Mesodermal cell (in vitro differentiated cells): ENCODE measurements around the gene LUC7L. TPM values are rescaled to one million over a fixed set of nuclear protein-coding genes. Genes with fewer than 3 reads are reported as not detected.
A peak's percentile ranks its signal among the peaks of the same experiment; 100 is the strongest.

ENCODE experiments used
- H3K27ac ChIP-seq: 2 replicates; pipeline ENCODE4 v1.7.0; 2013; ENCODE audit warnings: mild to moderate bottlenecking, low read depth, low read length, moderate library complexity; ENCODE audit not compliant: severe bottlenecking
- H3K36me3 ChIP-seq: 2 replicates; pipeline ENCODE4 v1.7.1; 2013; ENCODE audit warnings: mild to moderate bottlenecking, low read length, moderate library complexity; ENCODE audit not compliant: control insufficient read depth, insufficient read depth
- H3K4me1 ChIP-seq: one replicate; pipeline ENCODE4 v1.7.1; 2013; ENCODE audit warnings: mild to moderate bottlenecking, low read length; ENCODE audit not compliant: insufficient read depth, control insufficient read depth, poor library complexity, severe bottlenecking
- H3K4me3 ChIP-seq: 2 replicates; pipeline ENCODE4 v1.7.0; 2013; ENCODE audit warnings: low read length, control low read depth, mild to moderate bottlenecking; ENCODE audit not compliant: insufficient read depth, poor library complexity, severe bottlenecking; ENCODE audit errors: extremely low read depth
- H3K9me3 ChIP-seq: 2 replicates; pipeline ENCODE4 v1.7.1; 2013; ENCODE audit warnings: mild to moderate bottlenecking, low read length, moderate library complexity; ENCODE audit not compliant: control insufficient read depth
- WGBS, 2 experiments: methylation state at CpG; one replicate each; pipeline ENCODE4 v1.1.5; 2013; ENCODE audit warnings: missing lambda C conversion rate in 2 of 2; ENCODE audit not compliant: insufficient coverage in 2 of 2; 5-methylcytosine and 5-hydroxymethylcytosine counted together
- polyA plus RNA-seq, 2 experiments: library from polyadenylated mRNA; stranded (reverse); fragments of 50-300 nt; gene quantifications; one replicate each; pipeline ENCODE4 v1.2.3, GENCODE V29; 2013

Gene LUC7L, protein sequence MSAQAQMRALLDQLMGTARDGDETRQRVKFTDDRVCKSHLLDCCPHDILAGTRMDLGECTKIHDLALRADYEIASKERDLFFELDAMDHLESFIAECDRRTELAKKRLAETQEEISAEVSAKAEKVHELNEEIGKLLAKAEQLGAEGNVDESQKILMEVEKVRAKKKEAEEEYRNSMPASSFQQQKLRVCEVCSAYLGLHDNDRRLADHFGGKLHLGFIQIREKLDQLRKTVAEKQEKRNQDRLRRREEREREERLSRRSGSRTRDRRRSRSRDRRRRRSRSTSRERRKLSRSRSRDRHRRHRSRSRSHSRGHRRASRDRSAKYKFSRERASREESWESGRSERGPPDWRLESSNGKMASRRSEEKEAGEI
- 116 TPM for polyA plus RNA-seq (2013, experiment 1 of 2)
- polyA plus RNA-seq (2013, experiment 2 of 2), result 91.2 TPM

DNA sequence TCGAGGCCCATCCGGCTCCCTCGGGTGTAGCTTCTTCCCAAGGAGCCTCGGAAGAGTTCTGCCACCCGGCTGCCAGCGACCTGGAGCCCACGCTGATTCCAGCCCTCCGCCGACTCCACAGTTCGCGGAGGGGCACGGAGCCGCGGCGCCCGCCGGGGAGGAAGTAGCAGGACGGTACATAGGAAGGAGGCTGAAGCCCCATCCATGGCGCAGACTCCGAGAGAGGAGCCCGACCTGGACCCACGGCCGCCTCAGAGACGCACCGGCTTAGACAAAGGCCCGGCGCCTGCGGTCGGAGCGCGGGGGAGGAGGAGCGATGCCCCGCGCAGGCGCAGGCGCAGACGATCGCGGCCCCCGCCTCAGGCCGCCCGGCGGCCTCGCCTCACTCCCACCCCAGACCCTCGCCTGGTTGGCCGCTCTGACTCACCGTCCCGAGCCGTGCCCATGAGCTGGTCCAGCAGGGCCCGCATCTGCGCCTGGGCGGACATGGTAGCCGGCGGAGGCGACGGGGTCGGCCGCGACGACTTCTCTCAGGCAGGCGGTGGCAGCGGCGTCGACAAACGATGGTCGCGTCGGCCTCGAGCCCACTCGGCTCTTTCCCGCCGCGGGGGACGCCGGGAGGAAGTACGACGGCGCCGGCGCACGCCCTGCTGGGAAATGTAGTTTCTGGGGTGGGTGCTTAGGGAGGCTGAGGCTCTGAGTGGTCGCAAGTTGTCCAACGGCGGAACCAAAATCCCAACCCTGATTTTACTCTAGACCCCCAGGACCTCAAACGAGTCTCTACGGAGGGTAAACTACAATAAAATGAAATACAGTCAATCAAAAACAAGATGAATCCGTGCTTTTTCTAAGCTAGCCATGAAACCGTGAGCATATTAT is at the start of gene LUC7L:
LUC7L (minus strand) TSS at position 598 of the 879 bp plus-strand sequence; CDS start at position 488, 110 bp downstream.
- H3K36me3 ChIP-seq, result peaks cover 35% of the 10 kb centered on the region
- 0 to 3% methylated on average over 68 to 70 of the region's 88 CpGs for whole genome bisulfite sequencing, 2 experiments
- H3K27ac ChIP-seq, result peak within 1 kb of the TSS; percentile 97
- no peaks in the 10 kb centered on the region for H3K9me3 ChIP-seq
- peaks cover 14% of the 10 kb centered on the region for H3K4me1 ChIP-seq
- H3K4me3 ChIP-seq, result peak within 1 kb of the TSS; percentile 92

DNA sequence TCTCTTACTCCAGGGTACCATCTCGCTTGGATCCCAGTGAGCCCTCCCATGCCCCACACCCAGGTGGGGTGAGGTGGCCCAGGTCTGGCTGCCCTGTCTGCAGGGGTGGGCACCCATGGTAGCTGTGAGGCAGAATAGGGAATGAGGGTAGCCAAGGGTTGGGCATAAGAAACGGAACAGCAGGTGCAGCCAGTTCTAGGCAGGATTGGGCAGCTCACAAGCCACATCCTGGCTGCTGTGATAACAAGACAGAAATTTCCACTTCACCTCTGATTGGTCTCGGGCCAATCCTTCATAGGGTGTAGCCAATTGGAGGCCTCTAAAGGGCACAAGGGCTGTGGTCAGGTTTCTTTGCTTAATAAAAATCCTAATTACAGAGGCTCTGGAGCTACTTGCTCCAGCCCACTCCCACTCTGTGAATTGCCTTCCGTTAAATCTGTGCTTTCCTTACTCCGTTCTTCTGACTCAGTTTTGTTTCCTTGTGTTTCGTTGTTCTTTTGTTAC is 49.7 kb upstream of the LUC7L start:
- Histone ChIP-seq H3K27ac (no peak overlapping the region), H3K9me3 (no peaks in the 10 kb centered on the region), H3K36me3 (no peaks in the 10 kb centered on the region), H3K4me3 (no peak overlapping the region), H3K4me1 (peaks cover 7% of the 10 kb centered on the region)
- 73 to 81% methylated on average over 4 to 5 of the region's 6 CpGs for WGBS, 2 experiments

DNA sequence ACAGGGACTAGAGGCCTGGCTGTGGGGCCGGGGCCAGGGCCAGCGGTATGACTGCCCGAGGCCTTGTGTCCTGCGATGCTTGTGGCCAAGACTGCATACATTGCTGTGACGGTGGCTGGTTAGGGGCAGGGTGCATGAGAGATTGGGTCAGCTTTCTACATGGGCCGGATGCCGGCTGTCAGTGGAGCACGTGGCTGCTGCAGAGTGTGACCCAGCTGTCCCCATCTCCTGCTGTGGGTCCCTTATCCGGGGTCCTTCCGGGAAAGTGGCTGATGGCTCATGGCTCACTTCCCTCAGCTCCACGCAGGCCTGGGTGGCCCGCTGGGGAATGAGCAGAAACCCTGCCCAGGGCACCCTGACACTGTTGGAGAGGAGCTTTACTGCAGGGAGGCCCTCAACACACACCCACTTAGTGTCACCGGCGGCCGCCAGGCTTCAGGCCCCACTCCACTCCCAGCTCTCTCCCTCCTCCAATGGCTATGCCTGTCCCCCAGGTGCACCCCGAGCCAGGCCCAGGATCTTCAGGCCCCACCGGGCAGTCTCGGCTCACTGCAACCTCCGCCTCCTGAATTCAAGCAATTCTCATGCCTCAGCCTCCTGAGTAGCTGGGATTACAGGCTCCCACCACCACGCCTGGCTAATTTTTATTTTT is 47.3 kb upstream of the LUC7L start:
- H3K4me3 ChIP-seq, result no peak overlapping the region

DNA sequence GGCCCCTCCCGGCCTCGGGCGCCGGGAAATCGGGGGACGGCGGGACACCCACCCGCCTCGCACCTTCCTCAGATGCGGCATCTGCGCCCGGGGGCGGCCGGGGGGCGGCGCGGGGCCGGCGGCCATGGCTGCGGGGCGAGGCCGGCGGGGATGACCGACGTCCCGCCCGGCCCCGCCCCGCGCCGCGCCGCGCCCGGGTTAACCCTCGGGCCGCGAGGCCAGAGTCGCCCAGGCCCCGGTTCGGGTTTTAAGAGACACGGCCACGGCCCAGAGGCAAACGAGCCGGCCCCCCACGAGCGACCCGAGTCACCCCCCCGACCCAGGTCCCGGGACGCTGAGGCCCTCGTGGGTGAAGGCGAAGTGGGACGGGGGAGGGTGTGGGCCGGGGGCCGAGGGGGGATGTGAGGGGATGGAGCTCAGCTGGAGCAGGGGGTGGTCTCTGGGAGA is 46.6 kb upstream of the LUC7L start, which contains the start of gene RGS11:
RGS11 (minus strand) TSS at position 159 of the 447 bp plus-strand sequence; CDS start at position 126, 33 bp downstream.
- WGBS, 2 experiments, result 2 to 4% methylated on average over 36 to 53 of the region's 56 CpGs
- Histone ChIP-seq H3K9me3 (no peaks in the 10 kb centered on the region), H3K36me3 (no peaks in the 10 kb centered on the region), H3K4me3 (peak within 1 kb of the TSS; percentile 27), H3K27ac (no peak within 1 kb of the TSS), H3K4me1 (peaks cover 3% of the 10 kb centered on the region)

More for the DNA sequence above, 47.3 kb upstream of the LUC7L start:
- Histone ChIP-seq H3K36me3 (no peaks in the 10 kb centered on the region), H3K9me3 (no peaks in the 10 kb centered on the region), H3K4me1 (peaks cover 7% of the 10 kb centered on the region), H3K27ac (no peak overlapping the region)
- 86 to 87% methylated on average over 16 to 20 of the region's 20 CpGs for WGBS, 2 experiments

DNA sequence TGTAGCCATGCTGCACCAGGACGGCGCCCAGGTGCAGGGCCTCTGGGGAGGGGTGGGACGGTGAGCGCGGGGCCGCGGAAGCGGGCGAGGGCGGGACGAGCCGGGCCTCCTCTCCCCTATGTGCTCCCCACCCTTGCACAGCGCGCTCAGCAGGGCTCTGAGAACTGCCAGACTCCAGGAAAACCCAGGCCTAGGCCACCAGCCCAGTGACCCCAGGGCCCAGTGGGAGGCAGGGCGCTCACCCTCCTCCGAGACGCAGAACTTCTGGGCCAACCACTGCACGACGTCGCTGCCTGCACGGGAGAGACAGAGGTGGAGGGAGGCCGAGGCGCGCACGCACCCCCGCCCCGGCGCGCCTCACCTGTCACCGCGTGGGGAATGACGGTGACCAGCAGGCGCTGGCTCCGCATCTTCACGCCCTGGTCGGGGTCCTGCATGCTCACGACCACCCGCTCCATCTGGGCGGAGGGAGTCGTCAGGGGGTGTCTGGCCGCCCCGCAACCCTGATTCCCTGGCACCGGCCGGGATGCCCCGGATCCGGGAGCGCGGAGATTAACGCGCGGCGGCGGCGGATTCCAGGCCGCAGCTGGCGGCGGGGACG is 45.9 kb upstream of the LUC7L start:
- peaks cover 3% of the 10 kb centered on the region for H3K4me1 ChIP-seq
- H3K36me3 ChIP-seq, result no peaks in the 10 kb centered on the region
- peak overlapping the region; percentile 27 for H3K4me3 ChIP-seq
- no peak overlapping the region for H3K27ac ChIP-seq
- H3K9me3 ChIP-seq, result no peaks in the 10 kb centered on the region
- WGBS, 2 experiments, result 7 to 10% methylated on average over 31 to 50 of the region's 58 CpGs

DNA sequence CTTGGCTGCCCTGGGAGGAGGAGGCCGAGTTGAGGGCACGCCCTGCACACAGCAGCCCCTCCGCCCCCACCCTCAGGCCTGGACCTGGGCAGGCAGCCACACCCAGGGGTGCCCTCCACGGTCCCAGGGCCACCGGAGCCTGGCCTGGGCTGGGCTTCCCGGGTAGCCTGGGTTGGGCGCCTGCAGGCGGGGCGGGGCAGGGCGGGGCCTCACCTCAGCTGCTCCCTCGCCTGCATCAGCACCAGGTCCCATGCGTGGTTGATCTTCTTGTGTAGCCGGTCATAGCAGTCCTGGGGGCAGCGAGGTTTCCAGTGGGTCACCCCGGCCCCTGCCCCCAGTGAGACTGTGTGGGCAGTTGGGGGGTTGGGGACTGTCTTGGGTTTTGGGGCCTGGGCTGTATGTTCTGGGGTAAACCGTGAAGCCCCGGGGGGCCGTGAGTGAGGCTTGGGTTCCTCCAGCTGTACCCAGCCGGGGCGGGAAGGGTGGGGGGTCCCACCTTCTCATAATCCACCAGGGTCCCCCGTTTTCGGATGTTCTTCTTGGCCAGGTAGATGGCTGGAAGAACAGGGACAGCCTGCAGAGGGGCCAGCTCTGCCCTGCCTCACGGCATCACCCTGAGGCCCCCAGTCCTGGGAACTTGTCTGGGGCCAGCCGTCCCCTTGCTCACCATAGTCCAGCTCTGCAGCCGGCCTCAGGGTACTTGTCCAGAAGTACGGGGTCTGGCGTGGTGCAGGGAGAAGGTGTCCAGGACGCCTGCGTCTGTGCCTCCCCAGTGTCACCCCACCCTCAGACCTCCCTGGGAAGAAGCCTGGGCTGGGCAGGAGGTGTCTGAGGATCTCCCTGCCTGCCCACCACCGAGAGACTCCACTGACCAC is 44.5 kb upstream of the LUC7L start:
- 91 to 93% methylated on average over 21 to 22 of the region's 30 CpGs for WGBS, 2 experiments
- no peak overlapping the region for H3K4me3 ChIP-seq
- H3K4me1 ChIP-seq, result peaks cover 3% of the 10 kb centered on the region
- H3K9me3 ChIP-seq, result no peaks in the 10 kb centered on the region
- H3K27ac ChIP-seq, result no peak overlapping the region
- no peaks in the 10 kb centered on the region for H3K36me3 ChIP-seq

DNA sequence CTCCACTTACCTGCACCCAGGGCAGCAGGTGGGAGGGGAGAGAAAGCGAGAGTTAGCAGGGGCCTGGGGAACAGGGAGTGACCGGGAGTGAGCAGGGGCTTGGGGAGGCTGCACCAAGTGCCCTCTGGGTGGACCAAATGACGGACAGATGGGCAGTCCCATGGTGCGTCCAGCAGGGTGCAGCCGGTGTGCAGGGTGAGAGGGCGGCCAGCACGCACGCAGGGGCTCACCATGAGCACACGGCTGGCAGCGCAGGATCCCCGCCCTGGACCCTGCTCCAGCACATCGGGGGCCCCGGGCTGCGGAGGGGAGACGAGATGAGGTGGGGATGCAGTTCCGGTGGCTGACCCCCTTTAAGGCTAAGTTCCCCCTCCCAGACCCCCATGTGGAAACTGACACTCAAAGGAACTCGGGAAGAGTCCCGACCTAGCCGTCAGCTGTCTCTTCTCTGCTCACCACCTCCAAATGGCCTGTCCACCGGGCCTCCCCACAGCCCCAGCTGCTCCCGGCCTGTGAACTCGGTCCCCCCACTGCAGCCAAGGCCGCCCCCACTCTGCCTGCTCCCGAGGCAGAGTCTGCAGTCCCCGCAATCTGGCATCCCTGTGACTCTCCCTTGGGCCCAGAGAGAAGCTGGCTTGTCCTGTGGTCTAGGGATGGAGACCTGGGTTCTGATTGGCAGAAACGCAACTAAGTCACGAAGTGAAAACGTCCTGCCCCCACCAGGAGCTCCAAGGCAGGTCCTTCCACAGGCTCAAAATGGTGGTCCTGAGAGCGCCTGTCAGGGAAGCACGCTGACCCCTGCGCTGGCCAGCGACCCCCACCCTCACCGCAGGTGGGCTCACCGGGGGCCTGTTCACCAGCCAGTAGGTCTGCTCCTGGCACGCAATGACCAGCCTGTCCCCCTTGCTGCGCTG is 43.6 kb upstream of the LUC7L start:
- H3K27ac ChIP-seq, result no peak overlapping the region
- H3K4me3 ChIP-seq, result no peak overlapping the region
- H3K4me1 ChIP-seq, result peaks cover 3% of the 10 kb centered on the region
- no peaks in the 10 kb centered on the region for H3K36me3 ChIP-seq
- H3K9me3 ChIP-seq, result no peaks in the 10 kb centered on the region
- 84 to 85% methylated on average over 31 to 35 of the region's 36 CpGs for WGBS, 2 experiments

DNA sequence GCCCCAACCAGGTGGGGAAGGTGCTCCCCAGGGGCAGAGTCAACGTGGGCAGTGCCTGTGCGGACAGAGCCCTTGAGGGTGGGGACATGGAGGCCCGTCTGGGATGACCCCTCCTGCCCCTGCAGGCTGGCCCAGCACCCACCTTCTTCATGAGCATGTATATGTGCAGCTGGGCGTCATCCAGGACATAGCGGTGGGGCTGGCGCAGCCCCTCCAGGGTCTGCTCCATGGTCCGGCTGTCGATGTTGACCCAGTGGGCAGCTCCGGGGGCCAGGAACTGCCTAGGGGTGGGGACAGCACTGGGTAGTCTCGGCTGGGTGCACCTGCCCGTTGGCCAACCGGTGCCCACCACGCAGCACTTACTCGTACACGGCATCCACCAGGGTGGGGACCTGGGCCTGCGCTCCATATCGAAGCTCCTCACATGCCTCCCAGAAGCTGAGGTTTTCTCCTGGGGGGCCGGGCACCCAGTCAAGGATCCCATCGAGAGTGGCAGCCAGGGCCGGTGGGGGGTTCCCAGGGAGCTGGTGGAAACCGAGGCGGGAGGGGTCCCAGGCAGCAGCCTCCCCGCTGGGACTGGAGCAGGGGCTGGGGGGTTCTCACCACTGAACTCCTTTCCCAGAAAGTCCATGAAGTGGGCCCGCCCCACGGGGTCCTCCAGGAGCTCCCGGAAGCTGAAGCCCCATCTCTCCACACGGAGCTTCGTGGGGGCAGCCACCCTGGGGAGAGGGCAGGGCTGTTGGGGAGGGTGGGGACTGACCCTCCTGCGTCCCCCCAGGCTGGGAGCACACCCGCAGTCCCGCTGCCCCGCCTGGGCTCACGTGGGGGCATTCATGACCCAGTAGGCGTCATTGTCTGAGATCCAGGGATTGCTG is 41.4 kb upstream of the LUC7L start:
- no peaks in the 10 kb centered on the region for H3K9me3 ChIP-seq
- peaks cover 3% of the 10 kb centered on the region for H3K4me1 ChIP-seq
- H3K27ac ChIP-seq, result no peak overlapping the region
- H3K36me3 ChIP-seq, result no peaks in the 10 kb centered on the region
- WGBS, 2 experiments, result 93 to 94% methylated on average over 22 to 34 of the region's 34 CpGs
- no peak overlapping the region for H3K4me3 ChIP-seq
